Measurements from ENCODE around the gene YTHDC2.

Gene YTHDC2

DNA sequence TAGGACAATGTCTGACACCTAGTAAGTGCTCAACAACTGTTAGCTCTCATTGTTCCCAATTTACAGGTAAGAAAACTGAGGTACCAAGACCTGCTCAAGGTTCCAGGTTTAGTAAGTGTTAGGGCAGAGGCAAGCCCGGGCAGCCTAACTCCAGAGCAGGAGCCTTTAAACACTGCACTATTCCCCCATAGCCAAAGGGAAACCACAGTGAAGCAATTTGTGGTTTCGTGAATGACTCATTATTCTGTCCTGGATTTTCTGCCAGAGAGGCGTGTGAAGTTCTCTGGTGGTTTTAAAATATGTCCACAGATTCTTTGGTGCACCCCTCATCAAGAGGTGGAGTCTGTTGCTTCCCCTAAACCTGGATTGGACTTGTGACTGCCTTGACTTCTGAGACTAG, 24.2 kb upstream of the YTHDC2 start:
- no peaks in the 10 kb centered on the region for H3K36me3 ChIP-seq (ENCODE audit: insufficient read depth, low read length)
- no peak overlapping the region for H3K9ac ChIP-seq (ENCODE audit: insufficient read length)
- H3K9me3 ChIP-seq (ENCODE audit: low read depth, low read length): peaks cover 8% of the 10 kb centered on the region; the same call in 1 of the 2 replicates
- H3K27ac ChIP-seq: no peak overlapping the region
- no peak for TF ChIP-seq POLR2AphosphoS5 (IDR thresholded peaks at IDR 0.05; ENCODE audit: borderline replicate concordance, low read depth, low read length)
- no peak for TF ChIP-seq EZH2 (IDR thresholded peaks at IDR 0.05)
- H3K4me3 ChIP-seq: peak overlapping the region; percentile 78
- DNase-seq (ENCODE audit: low read depth, low spot score): peak; percentile 45

DNA sequence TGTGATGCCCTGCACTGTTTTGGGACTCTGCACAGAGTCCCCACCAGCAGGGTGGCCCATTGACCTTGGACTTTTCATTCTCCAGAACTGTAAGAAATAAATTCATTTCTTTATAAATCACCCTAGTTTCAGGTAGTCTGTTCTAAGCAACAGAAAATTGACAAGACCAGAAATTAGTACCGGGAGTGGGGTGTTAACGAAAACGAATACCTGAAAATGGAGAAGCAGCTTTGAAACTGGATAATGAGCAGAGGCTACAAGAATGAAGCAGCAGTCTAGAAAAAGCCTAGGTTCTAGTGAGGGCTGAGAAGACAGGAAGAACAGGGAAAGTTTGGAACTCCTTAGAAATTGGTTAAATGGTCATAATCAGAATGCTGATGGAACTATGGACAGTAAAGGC, 23.2 kb upstream of the YTHDC2 start:
- H3K36me3 ChIP-seq (ENCODE audit: insufficient read depth, low read length): no peaks in the 10 kb centered on the region
- TF ChIP-seq FOXP2 (optimal IDR thresholded peaks at IDR 0.05; ENCODE audit: control extremely low read depth, extremely low read length, insufficient read depth) (no peak), EZH2 (IDR thresholded peaks at IDR 0.05) (no peak), POLR2AphosphoS5 (IDR thresholded peaks at IDR 0.05; ENCODE audit: borderline replicate concordance, low read depth, low read length) (no peak)
- H3K9ac ChIP-seq (ENCODE audit: insufficient read length): no peak overlapping the region
- H3K9me3 ChIP-seq (ENCODE audit: low read depth, low read length): peaks cover 8% of the 10 kb centered on the region; the same call in 1 of the 2 replicates
- no peak overlapping the region for H3K4me3 ChIP-seq
- no peak for DNase-seq (ENCODE audit: low read depth, low spot score)
- no peak overlapping the region for H3K27ac ChIP-seq

DNA sequence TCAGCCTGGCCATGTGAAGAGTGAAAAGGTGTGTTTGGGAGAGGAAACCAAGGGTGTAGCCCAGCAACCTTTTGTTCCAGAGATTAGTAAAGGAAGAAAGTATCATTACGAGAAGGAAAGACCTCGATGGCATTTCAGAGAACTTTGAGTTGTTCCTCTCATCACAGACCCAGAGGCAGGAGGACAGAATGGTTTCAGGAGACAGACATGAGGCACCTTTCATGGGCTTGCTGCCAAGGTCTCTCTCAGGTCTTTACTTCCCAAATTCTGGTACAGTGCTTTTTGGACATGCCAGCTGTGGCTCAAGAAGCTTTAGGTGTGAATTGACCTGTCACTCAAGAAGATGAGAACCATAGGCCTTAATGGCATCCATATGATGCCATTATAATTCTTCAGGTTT, 22.5 kb upstream of the YTHDC2 start:
- Histone ChIP-seq H3K36me3 (ENCODE audit: insufficient read depth, low read length) (no peaks in the 10 kb centered on the region), H3K27ac (no peak overlapping the region), H3K4me3 (no peak overlapping the region), H3K9ac (ENCODE audit: insufficient read length) (no peak overlapping the region), H3K9me3 (ENCODE audit: low read depth, low read length) (peaks cover 8% of the 10 kb centered on the region; the same call in 1 of the 2 replicates)
- TF ChIP-seq FOXP2 (optimal IDR thresholded peaks at IDR 0.05; ENCODE audit: control extremely low read depth, extremely low read length, insufficient read depth) (no peak), EZH2 (IDR thresholded peaks at IDR 0.05) (no peak), POLR2AphosphoS5 (IDR thresholded peaks at IDR 0.05; ENCODE audit: borderline replicate concordance, low read depth, low read length) (no peak)
- no peak for DNase-seq (ENCODE audit: low read depth, low spot score)

DNA sequence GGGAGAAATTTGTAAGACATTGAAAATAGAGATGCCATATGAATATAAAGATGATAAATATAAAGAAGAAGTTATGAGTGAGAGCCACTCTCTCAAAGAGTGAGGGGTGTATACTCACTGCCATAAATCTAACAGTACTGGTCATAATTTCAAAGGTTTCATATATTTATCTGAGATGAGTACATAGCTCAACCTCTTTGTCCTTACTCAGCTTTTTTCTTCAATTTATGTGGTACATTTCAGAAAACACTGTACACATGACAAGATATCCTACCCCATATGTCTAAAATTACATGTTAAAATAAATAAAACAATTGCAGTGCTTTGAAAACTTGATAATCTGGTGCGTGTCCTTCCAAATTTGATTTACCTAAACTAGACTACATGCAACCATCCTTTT, 20.0 kb upstream of the YTHDC2 start:
- no peaks in the 10 kb centered on the region for H3K36me3 ChIP-seq (ENCODE audit: insufficient read depth, low read length)
- peaks cover 8% of the 10 kb centered on the region; the same call in 1 of the 2 replicates for H3K9me3 ChIP-seq (ENCODE audit: low read depth, low read length)
- no peak for TF ChIP-seq EZH2 (IDR thresholded peaks at IDR 0.05)
- no peak for TF ChIP-seq FOXP2 (optimal IDR thresholded peaks at IDR 0.05; ENCODE audit: control extremely low read depth, extremely low read length, insufficient read depth)
- no peak for TF ChIP-seq POLR2AphosphoS5 (IDR thresholded peaks at IDR 0.05; ENCODE audit: borderline replicate concordance, low read depth, low read length)
- no peak overlapping the region for H3K4me3 ChIP-seq
- DNase-seq (ENCODE audit: low read depth, low spot score): no peak
- H3K27ac ChIP-seq: no peak overlapping the region
- no peak overlapping the region for H3K9ac ChIP-seq (ENCODE audit: insufficient read length)

DNA sequence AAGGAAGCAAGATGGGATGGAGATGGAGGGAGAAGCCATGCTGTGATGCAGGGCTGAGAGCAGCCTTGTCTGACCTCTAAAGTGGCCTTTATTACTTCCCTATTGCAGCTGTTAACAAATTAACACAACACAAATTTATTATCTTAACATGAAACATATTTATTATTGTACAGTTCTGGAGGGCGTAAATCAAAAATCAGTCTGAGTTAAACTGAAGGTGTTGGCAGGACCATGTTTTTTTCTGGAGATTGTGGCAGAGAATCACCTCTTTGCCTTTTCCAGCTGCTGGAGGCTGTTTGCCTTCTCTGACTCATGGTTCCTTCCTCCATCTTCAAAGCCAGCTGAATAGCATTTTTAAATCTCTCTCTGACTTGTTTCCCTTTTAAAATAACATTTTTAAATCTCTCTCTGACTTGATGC, 18.1 kb upstream of the YTHDC2 start:
- no peak overlapping the region for H3K27ac ChIP-seq
- 0 out of 2 replicates have a peak, but pooled peaks cover 3% of the 10 kb centered on the region for H3K9me3 ChIP-seq (ENCODE audit: low read depth, low read length)
- no peak for DNase-seq (ENCODE audit: low read depth, low spot score)
- no peak overlapping the region for H3K4me3 ChIP-seq
- no peak overlapping the region for H3K9ac ChIP-seq (ENCODE audit: insufficient read length)
- no peaks in the 10 kb centered on the region for H3K36me3 ChIP-seq (ENCODE audit: insufficient read depth, low read length)
- TF ChIP-seq POLR2AphosphoS5 (IDR thresholded peaks at IDR 0.05; ENCODE audit: borderline replicate concordance, low read depth, low read length) (no peak), EZH2 (IDR thresholded peaks at IDR 0.05) (no peak), FOXP2 (optimal IDR thresholded peaks at IDR 0.05; ENCODE audit: control extremely low read depth, extremely low read length, insufficient read depth) (no peak)

DNA sequence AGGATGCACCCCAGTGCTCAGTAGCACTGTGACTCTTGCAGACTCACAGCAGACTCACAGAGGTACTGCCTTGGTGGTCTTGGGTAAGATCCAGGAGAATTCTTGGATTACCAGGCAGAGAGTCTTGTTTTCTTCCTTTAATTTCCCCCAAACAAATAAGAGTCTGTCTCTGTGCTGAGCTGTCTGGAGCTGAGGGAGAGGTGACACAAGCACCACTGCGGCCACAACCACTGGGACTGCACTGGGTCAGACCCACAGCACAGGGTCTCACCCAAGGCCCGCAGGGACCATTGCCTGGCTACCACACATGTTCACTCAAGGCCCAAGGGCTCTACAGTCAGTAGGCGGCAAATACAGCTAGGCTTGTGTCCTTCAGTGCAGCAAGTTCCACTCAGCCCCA, 11.4 kb upstream of the YTHDC2 start:
- DNase-seq (ENCODE audit: low read depth, low spot score): no peak
- TF ChIP-seq FOXP2 (optimal IDR thresholded peaks at IDR 0.05; ENCODE audit: control extremely low read depth, extremely low read length, insufficient read depth): no peak
- H3K4me3 ChIP-seq: no peak overlapping the region
- no peaks in the 10 kb centered on the region for H3K9me3 ChIP-seq (ENCODE audit: low read depth, low read length)
- no peak overlapping the region for H3K9ac ChIP-seq (ENCODE audit: insufficient read length)
- H3K27ac ChIP-seq: no peak overlapping the region
- H3K36me3 ChIP-seq (ENCODE audit: insufficient read depth, low read length): no peaks in the 10 kb centered on the region

DNA sequence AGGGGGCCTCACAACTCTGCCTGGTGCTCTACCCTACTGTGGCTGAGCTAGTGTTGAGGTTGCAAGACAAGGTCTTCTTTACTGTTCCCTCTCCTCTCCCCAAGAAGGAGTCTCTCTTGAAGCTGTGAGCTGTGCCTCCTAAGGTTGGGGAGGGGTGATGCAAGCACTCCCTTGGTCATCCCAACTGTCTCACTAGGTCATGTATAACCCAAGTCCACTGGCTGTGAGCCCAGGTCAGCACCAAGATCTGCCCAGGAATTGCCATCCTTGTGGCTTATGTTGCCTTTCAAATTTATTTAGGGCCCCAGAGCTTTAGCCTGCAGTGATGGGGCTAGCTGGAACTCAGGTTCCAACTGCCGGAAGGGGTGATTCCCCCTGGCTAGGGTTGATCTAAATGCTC, 10.3 kb upstream of the YTHDC2 start:
- no peak for DNase-seq (ENCODE audit: low read depth, low spot score)
- no peak overlapping the region for H3K4me3 ChIP-seq
- H3K9me3 ChIP-seq (ENCODE audit: low read depth, low read length): no peaks in the 10 kb centered on the region
- H3K27ac ChIP-seq: no peak overlapping the region
- H3K9ac ChIP-seq (ENCODE audit: insufficient read length): no peak overlapping the region
- TF ChIP-seq POLR2AphosphoS5 (IDR thresholded peaks at IDR 0.05; ENCODE audit: borderline replicate concordance, low read depth, low read length): no peak
- TF ChIP-seq EZH2 (IDR thresholded peaks at IDR 0.05): no peak
- no peak for TF ChIP-seq FOXP2 (optimal IDR thresholded peaks at IDR 0.05; ENCODE audit: control extremely low read depth, extremely low read length, insufficient read depth)
- no peaks in the 10 kb centered on the region for H3K36me3 ChIP-seq (ENCODE audit: insufficient read depth, low read length)

DNA sequence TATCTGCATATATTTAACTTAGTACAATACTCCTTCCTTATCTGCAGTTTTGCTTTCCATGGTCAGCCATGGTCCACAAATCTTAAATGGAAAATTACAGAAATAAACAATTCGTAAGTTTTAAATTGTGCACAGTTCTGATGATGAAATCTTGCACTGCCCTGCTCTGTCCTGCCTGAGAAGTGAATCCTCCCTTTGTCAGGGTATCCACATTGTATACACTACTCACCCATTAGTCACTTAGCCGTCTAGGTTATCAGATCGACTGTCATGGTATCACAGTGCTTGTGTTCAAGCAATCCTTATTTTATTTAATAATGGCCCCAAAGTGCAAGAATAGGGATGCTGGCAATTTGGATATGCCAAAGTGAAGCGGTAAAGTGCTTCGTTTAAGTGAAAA, 8.3 kb upstream of the YTHDC2 start:
- TF ChIP-seq EZH2 (IDR thresholded peaks at IDR 0.05) (no peak), POLR2AphosphoS5 (IDR thresholded peaks at IDR 0.05; ENCODE audit: borderline replicate concordance, low read depth, low read length) (no peak), FOXP2 (optimal IDR thresholded peaks at IDR 0.05; ENCODE audit: control extremely low read depth, extremely low read length, insufficient read depth) (no peak)
- Histone ChIP-seq H3K36me3 (ENCODE audit: insufficient read depth, low read length) (no peaks in the 10 kb centered on the region), H3K9me3 (ENCODE audit: low read depth, low read length) (no peaks in the 10 kb centered on the region), H3K27ac (no peak overlapping the region), H3K4me3 (no peak overlapping the region), H3K9ac (ENCODE audit: insufficient read length) (no peak overlapping the region)
- no peak for DNase-seq (ENCODE audit: low read depth, low spot score)

DNA sequence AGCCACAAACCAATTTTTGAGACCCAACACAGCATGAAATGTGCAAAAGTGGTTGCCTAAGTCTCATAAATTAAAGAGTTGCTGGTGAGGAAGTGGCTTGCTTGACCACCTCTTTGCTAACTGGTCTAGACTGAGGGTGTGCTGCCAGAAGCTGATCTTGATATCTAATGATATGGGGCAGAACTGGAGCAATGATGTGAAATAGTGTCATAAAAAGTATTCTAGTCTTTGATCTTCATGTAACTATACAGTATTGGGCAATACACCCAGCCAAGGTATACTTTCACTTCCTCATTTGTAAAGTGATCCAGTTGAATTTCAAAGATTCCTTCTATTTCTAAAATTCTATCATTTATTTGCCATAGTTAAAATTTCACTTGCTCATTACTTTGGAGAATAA, 5.9 kb upstream of the YTHDC2 start:
- TF ChIP-seq FOXP2 (optimal IDR thresholded peaks at IDR 0.05; ENCODE audit: control extremely low read depth, extremely low read length, insufficient read depth) (no peak), EZH2 (IDR thresholded peaks at IDR 0.05) (no peak), POLR2AphosphoS5 (IDR thresholded peaks at IDR 0.05; ENCODE audit: borderline replicate concordance, low read depth, low read length) (no peak)
- no peaks in the 10 kb centered on the region for H3K9me3 ChIP-seq (ENCODE audit: low read depth, low read length)
- H3K27ac ChIP-seq: no peak overlapping the region
- H3K9ac ChIP-seq (ENCODE audit: insufficient read length): no peak overlapping the region
- no peak overlapping the region for H3K4me3 ChIP-seq
- H3K36me3 ChIP-seq (ENCODE audit: insufficient read depth, low read length): no peaks in the 10 kb centered on the region
- no peak for DNase-seq (ENCODE audit: low read depth, low spot score)
